NCI-H187 (cell line): Measurements from ENCODE around the gene ARID1B.

Experiments
- DNase-seq, 2 experiments: peaks; one replicate each; lab custom pipeline; 2025; lab: John Stamatoyannopoulos, UW

Gene ARID1B

DNA sequence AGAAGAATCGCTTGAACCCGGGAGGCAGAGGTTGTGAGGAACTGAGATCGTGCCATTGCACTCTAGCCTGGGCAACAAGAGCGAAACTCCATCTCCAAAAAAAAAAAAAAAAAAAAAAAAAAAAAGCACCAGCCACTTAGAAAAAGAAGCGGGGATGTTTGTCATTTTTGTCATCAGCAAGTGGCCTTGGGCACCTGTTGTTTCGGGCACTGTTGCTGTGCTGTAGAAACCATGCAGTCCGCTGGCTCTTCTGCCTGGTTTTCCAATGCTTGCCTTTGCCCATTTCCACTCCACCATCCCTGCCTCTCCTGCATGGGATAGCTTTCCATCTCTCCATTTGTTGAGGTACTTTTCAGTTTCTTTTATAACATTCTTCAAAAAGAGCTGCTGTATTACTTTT lies 129.3 kb downstream of the ARID1B start:
- no peak for DNase-seq

DNA sequence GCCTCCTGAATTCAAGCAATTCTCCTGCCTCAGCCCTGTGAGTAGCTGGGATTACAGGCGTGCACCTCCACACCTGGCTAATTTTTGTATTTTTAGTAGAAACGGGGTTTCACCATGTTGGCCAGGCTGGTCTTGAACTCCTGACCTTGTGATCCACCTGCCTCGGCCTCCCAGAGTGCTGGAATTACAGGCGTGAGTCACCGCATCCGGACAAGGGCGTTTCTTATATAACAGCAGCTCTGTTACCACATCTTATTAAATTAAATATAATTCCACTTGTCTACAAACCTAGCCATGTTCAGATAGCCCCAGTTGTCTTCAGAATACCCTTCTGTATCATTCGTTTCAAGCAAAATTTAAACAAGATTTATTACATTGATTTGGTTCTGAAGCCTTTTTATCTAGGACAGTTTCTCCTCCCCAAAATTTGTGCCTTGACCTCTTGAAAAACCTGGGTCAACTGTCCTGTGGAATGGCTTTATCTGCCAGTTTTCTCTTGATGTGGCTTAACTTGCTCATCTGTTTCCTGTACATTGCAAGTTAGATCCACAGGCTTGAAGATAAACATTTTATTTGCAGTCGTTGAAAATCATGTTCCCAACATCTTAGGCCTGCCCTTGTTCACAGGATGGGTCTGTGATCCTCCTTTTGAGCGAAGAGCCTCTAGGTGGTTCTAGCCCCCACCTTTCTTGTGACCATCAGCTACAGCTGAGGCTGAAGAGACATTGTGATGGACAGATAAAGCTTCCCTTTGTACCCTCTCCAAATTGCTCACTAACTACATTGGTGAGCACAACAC lies 132.2 kb downstream of the ARID1B start:
- DNase-seq = no peak

DNA sequence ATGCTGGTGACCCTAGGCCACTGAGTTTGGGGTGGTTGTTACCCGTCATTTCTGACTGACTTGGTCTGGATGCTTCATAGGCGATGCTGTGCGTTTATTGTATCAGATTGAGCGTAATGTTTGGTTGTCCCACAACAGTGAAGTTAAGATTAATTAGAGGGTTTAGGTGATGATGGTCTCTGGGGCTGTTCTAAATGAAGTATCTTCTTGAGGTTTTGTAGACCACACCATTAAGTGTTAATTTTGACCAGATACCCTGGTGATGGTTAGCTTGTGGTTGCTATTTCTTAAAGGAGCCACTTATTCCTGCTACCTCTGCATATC lies 132.8 kb downstream of the ARID1B start:
- DNase-seq = no peak

GRCh38 chr6:156910938-156911337 lies 133.8 kb downstream of the ARID1B start:
- DNase-seq = no peak

GRCh38 chr6:156911581-156911980 lies 134.4 kb downstream of the ARID1B start:
- DNase-seq = no peak

DNA sequence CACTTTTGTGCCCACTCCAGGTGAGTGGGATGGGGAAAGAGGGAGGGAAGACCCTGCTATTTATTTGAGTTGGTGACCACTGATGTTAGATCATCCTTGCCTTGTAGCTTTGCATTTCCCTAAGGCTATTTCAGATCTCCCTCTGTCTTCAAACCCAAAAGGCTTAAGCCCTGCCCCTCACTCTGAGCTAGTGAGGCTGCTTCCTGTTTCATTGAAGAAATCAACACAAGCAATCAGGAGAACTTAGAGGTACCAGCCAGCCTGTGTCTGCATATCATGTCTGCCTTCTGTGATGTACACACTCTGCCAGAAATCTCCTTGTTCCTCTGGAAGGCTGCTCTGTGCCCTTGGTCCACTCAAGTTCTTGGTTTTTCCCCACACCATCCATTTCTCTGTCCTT lies 135.3 kb downstream of the ARID1B start:
- DNase-seq = no peak

- no peak for DNase-seq
Observed at GRCh38 chr6:156914181-156914580, 137.0 kb downstream of the ARID1B start.

DNA sequence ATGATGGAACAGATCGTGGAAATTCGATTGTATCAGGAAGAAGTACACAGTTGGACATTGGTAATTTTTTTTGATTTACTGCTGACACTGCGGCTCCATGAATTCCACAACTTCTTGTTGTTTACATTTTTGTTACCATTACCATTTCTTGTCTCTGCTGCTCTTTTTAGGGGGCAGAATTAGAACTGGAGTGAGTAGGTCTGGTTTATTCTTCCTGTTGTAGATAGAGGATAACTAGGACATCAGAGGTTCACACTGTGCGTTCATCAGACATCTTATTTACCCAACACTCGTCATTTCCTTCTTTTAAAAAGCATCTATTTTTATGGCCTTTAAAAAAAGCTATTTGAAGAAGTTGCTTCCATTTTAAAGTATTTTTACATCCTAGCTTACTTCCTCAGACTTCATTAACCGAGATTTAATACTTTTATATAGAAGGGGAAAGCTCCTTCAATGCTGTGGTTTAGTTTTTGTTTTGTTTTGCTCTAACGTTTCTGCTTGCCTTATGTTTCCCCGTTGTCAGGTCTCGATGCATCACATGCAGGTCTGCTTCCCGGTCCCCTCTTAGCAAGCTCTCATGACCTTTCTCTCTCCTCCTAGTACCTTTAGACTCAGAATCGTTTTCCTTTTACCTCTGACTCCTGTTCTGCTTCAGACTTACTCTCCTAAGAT lies 139.1 kb downstream of the ARID1B start:
- DNase-seq = no peak

DNA sequence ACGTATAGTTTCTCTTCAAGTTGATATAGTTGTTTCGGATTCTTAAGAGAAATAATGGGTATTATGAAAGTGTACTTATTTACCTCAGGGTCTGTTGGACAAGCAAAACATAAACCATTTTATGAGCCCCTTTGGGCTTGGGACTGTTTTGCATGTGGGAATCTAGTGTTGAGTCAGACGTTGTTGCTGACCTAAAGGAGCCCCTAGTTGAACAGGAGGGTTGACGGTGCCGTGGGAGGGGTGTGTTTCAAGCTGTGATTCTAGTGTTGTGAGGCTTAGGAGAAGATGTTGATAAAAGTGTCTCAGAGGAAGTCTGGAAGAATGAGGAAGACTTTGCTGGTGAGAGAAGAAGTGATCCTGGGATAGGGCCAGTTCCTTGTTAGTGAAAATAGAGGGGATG lies 140.0 kb downstream of the ARID1B start:
- DNase-seq = no peak

DNA sequence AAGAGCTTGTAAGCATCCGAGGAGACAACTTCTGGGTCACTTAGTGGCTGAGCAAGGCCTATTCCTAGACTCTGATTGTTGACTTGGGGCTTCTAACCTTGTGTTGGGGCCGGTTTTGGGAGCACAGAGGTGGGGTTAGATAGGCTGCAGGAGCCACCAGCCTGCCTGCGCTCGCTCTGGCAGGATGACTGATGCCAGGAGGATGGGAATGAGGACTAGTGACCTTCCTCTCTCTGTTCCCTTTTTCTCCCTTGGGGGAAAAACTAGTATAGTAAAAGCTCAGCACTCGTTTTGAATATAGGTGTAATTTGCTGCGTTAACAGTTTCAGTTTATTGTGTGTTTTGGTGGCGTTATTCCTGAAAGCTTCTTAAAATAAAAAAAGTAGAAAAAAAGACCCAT lies 141.5 kb downstream of the ARID1B start:
- DNase-seq = no peak

DNA sequence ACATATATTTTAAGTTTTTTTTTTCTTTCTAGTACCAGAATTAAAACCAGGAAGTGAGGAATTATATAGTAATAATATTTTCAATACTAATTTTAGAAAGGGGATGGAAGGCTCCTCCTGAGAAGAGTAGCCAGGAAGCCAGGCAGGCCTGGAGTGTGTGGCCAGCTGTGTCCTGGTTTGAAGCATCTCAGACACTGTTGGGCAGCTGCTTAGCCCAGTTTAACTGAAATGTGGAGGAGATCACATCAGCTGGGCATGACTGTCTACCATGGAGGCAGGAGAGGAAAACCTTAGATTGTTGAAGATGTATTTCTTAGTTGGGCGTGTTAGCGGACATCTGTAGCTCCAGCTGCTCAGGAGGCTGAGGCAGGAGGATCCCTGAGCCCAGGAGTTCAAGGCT lies 142.2 kb downstream of the ARID1B start:
- DNase-seq = no peak

DNA sequence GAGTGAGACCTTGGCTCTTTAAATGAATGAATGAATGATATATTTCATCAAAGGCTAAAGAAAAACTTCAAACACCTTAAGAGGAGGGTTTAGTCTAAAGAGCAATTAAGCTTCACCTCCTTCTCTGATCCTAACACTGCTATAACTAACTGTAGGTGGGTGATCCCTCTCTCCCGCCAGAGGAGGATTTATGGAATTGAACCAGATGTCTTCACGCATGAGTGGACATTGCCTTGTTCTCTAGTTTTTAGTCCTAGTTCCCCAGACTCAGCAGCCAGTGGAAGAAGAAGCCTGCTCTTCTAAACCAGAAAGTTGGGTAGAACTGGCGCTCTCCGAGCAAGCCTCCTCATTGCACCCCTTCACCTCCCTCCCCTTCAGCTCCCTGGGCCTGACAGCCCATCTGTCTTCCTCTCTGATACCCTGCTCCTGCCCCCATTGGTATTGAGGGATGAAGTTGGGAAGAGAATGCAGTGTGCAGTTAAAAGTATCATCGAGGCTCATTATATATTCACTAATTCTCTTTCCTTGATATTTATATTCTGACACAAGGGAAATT lies 142.7 kb downstream of the ARID1B start:
- DNase-seq = no peak

GRCh38 chr6:156924246-156924645 lies 147.1 kb downstream of the ARID1B start:
- DNase-seq = no peak

- DNase-seq = no peak
Observed at GRCh38 chr6:156925026-156925425, 147.8 kb downstream of the ARID1B start.

DNA sequence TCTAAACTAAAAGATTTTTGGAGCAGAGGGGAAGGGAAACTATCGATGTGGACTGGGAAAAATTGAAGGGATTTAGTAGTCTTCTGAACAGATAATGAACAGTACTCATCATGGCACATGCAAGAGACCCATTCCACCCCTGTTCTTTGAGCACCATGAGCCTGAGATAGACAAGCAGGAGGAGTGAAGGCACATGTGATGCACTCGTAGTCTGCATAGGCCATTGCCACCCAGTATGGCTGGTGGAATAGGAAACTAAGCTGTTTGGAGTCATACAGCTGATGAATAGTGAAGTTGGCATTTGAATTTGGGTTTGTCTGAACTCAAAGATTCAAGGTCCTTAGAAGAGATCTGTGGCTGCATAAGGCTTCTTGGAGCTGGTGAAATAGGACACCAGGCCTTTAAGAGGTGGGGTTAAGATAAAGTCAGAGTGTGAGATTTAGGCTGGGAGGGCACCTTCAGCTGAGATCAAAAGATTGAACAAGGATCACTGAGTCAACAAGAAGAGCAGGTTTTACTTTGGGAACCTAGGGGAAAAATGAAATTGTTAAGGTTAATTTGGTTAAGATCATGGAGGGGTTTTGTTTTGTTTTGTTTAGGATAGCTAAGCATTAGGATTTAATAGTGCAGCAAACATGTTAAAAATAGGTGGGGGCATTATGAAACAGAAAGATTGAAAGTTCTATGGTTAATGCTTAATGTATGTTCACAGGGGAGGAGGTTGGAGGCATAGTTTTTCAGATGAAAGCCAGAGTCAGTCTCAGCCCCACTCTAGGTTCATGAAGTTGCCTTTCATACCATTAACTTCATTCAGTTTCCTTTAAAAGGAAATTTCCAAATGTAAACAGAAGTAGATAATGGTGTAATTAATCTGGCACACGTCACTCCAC lies 148.8 kb downstream of the ARID1B start:
- DNase-seq = no peak

DNA sequence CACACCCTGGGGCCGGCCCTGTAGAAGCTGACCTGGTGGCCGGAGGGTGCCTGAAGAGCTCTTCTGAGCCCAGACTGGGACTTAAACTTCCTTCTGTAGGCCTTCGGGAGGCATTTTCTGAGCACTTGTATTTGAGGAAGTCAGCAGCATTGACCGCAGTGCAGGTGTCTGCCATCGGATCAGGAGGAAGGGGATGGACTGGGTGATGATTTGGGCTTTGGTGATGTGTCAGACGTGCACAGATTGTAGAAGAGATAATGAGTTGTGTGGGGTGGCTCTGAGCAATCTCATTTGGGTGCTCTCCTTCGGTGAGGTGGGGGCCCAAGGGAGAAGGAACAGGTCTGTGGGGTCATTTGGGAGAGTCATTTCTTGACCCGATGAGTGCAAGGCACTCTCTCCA lies 150.9 kb downstream of the ARID1B start:
- no peak for DNase-seq

GRCh38 chr6:156928972-156929371 lies 151.8 kb downstream of the ARID1B start:
- no peak for DNase-seq

DNA sequence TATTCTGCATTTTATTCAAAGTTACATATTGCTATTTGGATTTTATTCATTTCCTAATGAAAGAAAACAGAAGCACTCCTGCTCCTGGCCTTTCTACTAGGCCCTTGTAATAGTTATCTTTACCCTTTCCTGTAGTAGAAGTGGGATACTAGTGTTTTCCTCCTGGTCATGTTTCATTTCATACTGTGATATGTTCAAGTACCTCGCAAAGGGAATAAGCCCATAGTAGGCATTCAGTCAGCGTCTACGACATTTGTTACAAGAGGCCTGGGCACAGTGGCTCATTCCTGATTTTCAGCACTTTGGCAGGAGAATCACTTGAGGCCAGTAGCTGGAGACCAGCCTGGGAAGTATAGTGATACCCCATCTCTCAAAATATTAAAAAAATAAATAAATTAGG lies 154.1 kb downstream of the ARID1B start:
- DNase-seq = no peak

DNA sequence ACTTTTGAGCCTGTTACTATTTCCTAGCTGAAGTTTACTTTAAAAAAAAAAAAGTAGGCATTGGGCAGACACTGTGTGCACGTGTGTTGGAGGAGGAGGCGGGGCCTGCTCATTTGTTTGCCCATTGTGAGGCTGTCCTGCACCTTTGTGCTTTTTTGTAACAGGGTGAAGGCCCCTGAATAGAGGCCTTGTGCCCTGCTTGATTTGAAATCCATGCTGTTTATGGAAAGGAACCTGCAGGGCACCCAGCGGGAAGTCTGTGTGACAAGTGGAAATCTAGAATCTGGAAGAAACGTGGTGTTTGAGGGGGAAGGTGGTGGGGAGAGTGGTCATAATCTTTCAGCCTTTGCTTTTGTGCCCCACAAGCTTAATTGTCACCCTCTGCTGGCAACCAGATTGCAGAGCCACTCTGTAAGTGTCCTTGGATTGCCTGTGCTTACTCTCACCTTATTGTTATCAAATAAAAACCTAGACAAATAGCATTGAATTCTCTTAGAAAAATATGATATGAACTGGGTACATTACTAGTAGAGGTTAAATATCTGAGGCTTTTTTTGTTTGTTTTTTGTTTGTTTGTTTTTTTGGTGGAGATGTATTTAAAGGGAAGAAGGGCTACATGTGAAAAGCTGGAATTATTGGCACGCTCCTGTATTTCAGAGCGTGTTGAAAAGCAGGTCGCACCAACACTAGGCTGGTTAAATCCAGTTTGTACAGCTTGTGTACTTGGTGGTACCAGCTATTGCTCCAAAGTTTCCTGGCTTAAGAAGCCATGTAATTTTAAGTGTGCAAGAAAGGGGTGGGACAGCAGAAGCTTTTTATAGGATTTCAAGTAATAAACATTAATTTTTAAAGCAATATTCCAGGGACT lies 156.3 kb downstream of the ARID1B start:
- peak; percentile 22 to 40 for DNase-seq

DNA sequence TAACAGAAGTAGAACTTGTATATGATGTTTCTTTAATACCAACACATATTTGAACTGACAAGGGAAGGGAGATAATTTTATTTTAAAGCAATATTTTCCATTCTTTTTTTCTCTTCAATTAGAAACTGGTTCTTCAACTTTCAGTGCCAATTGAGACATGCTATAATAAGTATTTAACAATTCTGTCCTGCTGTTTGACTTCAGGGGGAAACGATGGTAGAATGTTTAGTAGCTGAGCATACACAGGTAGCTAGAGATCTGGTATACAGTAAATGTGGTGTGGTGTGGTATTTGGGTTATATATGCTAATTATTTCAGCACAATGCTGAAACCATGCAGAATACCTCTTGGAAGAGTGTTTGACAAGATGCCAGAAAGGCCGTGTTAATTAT lies 156.9 kb downstream of the ARID1B start:
- no peak for DNase-seq

- DNase-seq = no peak
Observed at GRCh38 chr6:156935000-156935399, 157.8 kb downstream of the ARID1B start.

DNA sequence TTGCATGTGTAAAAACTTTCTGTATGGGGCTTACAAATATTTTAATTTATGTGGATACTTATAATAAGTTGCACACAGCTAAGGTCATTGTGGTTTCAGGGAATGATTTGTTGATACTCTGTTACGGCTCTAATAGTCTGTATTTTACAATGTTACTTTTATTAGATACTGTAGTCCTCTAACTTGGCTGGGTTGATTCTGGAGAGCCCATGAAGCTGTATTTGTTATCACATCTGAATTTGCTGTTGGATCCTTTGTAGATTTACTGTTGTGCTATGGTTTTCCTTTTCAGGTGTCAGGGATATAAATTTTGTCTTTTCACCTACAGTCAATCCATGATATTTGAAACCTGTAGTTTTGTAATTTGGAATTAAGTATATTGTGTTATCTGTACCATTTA lies 161.0 kb downstream of the ARID1B start:
- DNase-seq = no peak
